GM19467 (cell line): ENCODE results near the gene ENTREP3.
"Not testable (repeated sequence)": the region's sequence is repeated elsewhere in the genome, so short reads cannot be mapped to it uniquely, and the experiment has no call there.

Source experiments
- ATAC-seq: cut with Tn5 transposase; IDR thresholded peaks from one replicate; pipeline ENCODE4 v1.9.1; 2021; ENCODE audit warnings: mild to moderate bottlenecking, moderate library complexity; ENCODE audit not compliant: unreplicated experiment

Gene ENTREP3

GRCh38 chr1:155253208-155253607 is 2.1 kb downstream of the ENTREP3 start:
- no peak for ATAC-seq

DNA sequence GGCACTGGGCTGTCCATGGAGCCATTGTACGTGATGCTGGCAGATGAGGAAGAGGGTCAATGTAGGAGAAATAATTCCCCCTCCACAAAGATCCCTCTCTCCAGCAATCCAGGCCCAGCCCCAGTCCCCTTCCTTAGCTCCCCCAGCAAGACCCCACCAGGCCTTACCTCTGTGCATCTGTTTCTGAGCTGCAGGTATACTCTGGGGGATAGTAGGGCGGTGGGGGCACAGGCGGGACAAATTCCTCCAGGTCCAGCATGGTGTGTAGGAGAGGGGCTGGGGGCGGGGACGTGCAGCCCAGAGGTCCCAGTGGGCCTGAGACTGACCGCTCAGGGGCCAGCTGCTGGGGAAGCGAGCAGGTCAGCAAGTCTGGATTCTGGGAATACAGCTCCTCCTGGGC is 3.7 kb downstream of the ENTREP3 start:
- ATAC-seq: no peak

GRCh38 chr1:155250633-155251449 is 4.4 kb downstream of the ENTREP3 start:
- peak; percentile 72 for ATAC-seq

DNA sequence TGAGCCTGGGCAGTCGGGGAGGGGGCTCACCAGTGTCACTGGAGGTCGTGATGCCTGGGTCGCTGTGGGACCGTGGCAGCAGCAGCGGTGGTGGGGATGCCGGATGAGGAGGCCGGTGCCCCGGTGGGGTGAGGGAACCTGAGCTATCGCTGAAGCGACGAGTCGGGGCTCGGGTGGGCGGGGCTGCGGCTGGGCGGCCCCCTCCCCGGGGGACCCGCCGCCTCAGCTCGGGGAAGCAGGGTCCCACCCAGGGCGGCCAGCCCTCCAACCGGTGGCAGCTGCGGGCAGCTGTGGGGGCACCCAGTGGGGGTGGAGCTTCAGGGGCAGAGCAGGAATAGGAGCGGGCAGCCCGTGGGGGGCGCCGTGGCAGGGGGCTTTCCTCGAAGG is 5.0 kb downstream of the ENTREP3 start:
- peak; percentile 16 for ATAC-seq

- ATAC-seq: no peak
Measured at GRCh38 chr1:155247667-155248553, 7.4 kb downstream of the ENTREP3 start.

GRCh38 chr1:155246796-155247195 is 8.5 kb downstream of the ENTREP3 start:
- not testable (repeated sequence) for ATAC-seq

- no peak for ATAC-seq
Measured at GRCh38 chr1:155245163-155245524, 10.1 kb downstream of the ENTREP3 start.

DNA sequence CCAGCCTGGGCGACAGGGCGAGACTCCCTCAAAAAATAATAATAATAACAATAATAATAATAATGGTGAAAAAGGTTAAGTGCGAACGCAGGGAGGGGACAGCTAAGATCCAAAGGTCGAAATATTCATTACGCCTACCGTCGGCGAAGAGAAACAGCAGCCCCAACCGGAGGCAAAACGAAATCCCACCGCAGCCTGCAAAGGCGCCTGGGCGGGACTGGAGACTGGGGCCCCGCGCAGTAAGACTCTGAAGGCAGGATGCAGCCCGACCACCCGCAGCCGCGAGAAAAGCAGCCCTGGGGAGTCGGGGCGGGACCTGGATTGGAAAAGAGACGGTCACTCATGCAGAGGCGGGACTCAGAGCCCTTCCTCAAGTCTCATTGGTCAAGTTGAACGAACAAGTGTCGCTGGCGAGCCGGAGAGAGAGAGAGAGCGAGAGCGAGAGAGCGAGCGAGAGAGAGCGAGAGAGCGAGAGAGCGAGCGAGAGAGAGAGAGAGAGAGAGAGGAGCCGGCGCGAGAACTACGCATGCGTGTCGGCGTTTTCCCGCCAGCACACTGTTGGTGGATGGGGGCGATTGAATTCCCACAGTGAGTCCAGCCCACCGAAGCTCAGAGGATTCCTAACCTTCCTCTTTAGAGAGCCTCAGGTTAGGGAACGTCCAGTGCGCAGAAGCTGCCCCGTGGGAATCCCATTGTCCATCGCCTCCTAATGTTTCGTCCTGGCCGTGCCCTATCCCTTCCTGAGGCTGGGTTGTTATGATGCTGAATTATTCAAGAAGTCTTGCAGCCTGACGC is 10.7 kb downstream of the ENTREP3 start:
- peak; percentile 74 for ATAC-seq

DNA sequence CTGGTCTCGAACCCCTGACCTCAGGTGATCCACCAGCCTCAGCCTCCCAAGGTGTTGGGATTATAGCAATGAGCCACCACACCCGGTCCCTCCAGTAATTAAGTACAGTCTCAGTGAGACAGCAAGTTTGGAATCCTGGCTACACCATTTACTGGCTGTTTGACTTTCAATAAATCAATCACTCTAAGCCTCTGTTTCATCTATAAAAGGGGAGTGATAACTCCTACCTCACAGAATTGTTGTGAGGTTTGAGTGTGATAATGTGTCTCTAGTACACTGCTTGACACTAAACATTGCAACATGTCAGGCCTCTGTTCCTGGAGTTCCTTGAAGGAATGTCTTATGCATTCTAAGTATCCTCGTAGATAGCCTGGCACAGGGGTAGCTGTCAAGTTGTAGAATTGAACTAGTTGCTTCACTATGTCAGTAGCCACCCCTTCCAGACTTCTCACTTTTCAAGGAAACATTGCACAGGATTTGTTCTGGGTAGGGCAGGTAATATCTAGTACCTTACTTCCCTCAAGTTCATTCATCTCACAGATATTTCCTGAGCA is 12.4 kb downstream of the ENTREP3 start:
- no peak for ATAC-seq

- ATAC-seq: no peak
Measured at GRCh38 chr1:155241841-155242264, 13.4 kb downstream of the ENTREP3 start.

DNA sequence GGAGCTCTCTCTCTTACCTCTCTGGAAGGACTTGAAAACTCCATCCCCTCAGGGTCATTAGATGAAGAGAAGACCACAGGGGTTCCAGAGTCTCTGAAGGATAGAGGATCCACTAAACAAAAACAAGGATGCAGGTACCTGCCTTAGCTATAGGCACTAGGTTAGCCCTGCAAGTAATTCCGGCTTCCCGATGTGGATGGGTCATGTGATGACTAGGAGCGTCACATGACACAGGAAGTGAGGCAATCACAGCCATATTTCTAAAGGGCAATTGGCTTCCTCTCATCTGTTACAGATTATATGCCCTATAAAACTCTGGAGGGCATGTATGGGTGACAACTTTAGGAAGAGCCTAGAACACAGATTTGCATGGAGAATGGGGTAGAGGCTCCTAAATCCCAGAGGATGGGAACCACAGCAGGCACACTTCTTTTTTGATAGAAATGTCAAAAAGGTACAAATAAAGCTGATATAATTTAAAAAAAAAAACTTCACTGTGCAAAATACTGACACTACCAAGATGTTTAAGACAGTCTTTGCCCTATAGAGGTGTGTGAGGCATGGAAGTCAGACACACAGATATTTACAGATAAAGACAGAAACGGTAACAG is 14.1 kb downstream of the ENTREP3 start:
- no peak for ATAC-seq

GRCh38 chr1:155236451-155236850 is 18.8 kb downstream of the ENTREP3 start:
- ATAC-seq: no peak

DNA sequence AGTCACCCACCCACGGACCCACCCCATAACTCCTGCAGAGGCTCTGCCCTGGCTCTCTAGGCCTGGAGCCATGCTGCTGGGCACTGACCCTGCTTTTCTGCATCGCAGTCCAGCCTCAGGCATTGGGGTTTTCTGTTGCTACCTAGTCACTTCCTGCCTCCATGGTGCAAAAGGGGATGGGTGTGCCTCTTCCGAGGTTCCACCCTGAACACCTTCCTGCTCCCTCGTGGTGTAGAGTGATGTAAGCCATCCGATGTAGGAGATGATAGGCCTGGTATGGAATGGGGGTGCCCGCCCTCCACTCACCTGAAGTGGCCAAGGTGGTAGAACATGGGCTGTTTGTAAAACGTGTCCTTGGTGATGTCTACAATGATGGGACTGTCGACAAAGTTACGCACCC is 19.9 kb downstream of the ENTREP3 start:
- not testable (repeated sequence) for ATAC-seq

DNA sequence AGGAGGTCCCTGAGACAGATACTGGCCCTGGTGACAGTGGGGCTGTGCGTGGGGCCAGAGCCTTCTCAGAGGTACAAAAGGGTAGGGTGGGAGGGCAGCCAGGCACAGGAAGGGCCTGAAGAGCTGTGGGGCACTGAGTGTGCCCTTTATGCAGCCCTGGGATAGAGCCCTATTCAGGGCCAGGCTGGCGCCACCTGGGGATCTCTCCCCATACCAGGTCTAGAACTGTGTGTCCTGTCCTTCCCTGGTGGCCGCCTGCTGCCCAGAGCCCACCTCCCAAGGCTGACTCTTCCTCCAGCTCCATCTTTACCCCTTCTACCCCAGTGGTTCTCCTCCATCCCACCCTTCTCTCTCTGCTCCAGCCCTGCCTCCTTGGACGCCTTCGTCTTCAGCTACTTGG is 21.8 kb downstream of the ENTREP3 start:
- ATAC-seq: not testable (repeated sequence)

DNA sequence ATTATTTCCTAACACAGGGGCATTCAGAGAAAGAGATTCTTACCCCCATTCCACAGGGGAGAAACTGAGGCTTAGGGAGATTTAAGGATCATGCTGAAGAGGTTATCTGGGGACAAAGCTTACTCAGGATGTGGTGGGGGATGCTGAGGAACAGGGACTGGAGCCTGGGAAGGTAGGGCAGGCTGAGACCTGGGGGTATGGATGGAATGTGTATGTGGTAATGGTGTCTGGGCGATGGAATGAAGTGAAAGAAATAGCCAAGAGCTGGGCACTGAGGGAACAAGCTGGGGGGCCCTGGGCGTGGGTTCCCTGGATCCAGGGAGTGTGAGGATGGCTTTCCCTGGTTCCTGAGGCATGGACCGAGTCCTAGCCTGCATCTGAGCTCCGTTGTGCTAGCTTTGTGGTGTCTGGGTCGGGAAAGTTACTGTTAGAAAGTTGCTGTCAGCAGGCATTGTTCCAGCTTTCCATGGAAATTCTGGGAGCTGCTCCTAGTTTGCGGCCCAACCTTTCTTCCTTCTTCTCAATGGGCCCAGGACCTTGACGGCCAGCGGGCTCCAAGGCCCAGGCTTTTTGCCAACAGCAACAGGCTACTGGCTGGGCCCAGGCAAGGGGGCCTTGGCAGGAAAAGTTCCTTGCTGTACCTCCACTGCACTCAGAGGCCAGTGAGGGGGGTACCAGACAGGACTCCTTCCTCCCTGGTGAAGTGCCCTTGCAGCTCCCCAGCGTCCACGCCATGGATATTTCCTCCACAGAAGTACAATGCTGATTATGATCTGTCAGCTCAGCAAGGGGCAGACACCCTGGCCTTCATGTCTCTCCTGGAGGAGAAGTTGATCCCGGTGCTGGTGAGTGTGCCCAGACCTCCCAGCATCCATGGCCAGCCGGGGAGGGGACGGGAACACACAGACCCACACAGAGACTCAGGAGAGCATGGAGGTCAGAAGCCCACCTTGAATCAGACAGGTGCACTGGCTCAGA is 23.0 kb downstream of the ENTREP3 start:
- not testable (repeated sequence) for ATAC-seq

DNA sequence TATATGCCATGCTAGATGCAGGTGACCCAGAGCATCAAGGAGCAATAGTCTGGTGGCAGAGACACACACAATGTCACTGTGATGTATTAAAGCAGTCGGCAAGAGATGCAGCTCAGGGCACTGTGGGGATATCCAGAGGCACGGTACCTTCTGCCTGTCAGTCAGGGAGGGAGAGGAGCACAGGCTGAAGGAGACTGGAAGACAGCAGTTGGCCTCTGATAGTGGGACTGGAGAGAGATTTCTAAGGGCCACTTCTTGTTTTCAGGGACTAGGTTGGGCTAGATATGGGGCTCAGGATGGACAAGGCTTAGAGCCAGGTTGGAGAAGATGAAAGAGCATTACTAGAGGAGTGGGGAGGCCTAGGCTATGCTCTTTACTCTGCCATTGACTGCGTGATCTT is 24.0 kb downstream of the ENTREP3 start:
- ATAC-seq: not testable (repeated sequence)

DNA sequence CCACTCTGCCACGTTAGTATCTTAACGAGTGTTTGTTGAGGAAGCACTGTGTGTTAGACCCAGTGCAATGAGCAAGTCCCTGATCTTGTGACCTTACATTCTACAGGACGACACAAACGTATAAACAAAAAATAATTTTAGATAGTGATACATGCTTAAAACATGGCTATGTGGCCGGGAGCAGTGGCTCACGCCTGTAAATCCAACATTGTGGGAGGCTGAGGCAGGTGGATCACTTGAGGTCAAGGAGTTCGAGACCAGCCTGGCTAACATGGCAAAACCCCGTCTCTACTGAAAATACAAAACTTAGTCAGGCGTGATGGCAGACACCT is 27.2 kb downstream of the ENTREP3 start:
- no peak for ATAC-seq

DNA sequence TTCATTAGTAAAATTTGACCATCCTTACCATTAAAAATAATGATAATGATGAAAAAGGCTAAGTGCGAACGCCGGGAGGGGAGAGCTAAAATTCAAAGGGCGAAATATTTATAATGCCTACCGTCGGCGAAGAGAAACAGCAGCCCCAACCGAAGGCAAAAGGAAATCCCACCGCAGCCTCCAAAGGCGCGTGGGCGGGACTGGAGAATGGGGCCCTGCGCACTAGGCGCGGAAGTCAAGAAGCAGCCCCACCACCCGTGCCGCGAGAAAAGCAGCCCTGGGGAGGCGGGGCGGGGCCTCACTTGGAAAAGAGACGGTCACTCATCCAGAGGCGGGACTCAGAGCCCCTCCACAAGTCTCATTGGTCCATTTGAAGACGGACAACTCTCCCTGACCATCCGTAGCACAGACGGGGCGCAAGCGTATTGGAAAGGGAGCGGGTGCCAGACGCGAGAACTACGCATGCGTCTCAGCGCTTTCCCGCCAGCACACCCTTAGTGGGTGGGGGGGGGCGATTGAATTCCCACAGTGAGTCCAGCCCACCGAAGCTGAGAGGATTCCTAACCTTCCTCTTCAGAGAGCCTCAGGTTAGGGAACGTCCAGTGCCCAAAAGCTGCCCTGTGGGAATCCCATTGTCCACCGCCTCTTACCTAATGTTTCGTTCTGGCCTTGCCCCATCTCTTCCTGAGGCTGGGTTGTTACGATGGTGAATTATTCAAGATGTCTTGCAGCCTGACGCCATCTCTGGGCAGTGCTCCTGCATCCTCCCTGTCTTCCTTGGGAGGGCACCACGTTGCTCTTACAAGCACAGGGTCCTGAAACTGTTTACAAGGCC is 27.8 kb downstream of the ENTREP3 start:
- peak; percentile 89 for ATAC-seq

DNA sequence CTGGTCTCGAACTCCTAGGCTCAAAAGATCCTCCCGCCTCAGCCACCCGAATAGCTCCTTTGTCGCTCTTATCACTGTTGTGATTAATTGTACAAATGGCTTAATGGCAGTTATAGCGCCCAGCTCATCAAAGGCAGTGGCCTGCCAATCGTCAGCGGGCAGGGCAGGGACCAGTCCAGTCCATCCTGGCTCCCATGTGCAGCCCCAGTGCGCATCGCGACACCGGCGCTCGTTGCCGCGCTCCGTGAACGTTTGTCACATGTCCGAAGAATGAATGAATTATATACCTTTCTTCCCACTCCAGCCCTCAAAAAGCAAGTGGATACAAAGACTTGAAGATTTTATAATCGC is 28.4 kb downstream of the ENTREP3 start:
- no peak for ATAC-seq
